GM08714 (cell line): ENCODE results near the gene MBIP.
A peak's percentile ranks its signal among the peaks of the same experiment; 100 is the strongest.

Experiments used
- H3K4me3 ChIP-seq: fragments of 200-500 bp; sonication (Bioruptor generic); 2 replicates; pipeline ENCODE4 v1.5.1; 2014; ENCODE audit warnings: mild to moderate bottlenecking, low read length, inconsistent platforms
- ZNF274 ChIP-seq: IDR thresholded peaks from 2 replicates; pipeline ENCODE4 v1.6.1; 2012; ENCODE audit warnings: mild to moderate bottlenecking, low read depth, low read length

The MBIP gene

GRCh38 chr14:36325853-36326252 is 5.4 kb upstream of the MBIP start:
- no peak for TF ChIP-seq ZNF274
- H3K4me3 ChIP-seq = no peak overlapping the region

DNA sequence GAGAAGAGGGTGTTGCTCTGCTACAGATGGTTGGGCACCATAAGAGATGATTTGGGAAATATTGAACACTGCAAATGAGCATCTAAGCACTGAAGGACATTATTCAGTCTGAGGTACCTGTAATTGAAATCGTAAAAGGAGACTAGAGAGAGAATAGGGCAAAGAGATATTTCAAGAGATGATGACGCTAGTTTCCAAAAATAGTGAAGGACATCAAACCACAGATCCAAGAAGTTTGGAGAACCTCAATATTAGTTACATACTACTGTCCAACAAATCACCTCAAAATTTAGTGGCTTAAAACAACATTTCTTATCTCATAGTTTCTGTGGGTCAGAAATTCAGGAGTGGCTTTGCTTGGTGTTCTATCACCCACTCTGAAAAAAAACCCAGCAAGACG is 4.5 kb upstream of the MBIP start:
- no peak for TF ChIP-seq ZNF274
- H3K4me3 ChIP-seq = no peak overlapping the region

DNA sequence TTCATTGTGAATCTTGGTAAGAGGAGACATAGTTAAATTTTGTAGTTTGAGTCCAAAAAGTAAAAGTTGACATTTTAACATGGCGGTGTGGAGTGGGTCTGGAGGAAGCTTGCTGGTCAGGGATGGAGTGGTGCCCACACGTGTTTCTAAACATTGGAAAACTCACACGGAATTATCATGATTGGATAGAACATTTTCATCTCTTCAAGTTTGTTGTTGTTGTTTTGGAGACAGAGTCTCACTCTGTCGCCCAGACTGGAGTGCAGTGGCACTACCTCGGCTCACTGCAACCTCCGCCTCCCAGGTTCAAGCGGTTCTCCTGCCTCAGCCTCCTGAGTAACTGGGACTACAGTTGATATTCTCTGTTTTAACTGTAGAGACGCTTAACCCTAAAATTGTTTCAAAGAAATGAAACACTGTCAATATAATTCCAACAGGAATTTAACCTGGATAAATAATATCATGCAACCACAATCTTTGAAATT is 502 bp upstream of the MBIP start:
- no peak for TF ChIP-seq ZNF274
- peak overlapping the region; percentile 80; the same call in 1 of the 2 replicates for H3K4me3 ChIP-seq

- TF ChIP-seq ZNF274 = no peak
- peak overlapping the region; percentile 80 for H3K4me3 ChIP-seq
These were observed 588 bp downstream of the MBIP start for GRCh38 chr14:36319899-36320199.

- no peak for TF ChIP-seq ZNF274
- H3K4me3 ChIP-seq = no peak overlapping the region
These were observed 2.8 kb downstream of the MBIP start for GRCh38 chr14:36317650-36318049.

DNA sequence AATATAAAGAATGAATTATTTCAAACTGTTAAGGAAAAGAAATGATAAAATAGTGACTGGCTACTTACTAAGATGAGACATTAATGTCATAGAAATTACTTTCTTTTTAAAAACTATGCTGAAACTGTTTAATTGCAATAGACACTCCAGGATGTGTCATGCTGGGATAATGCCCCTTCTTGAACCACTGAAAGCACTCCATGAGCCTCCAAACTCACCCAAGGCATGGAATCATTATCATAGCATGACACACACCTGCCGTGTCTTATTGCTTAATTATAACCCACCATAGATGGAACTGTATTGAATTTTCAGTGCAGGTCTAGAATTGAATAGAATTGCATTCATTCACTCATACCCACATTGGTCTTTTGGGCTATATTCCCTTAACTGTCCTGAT is 4.3 kb downstream of the MBIP start:
- H3K4me3 ChIP-seq = no peak overlapping the region
- TF ChIP-seq ZNF274 = no peak

DNA sequence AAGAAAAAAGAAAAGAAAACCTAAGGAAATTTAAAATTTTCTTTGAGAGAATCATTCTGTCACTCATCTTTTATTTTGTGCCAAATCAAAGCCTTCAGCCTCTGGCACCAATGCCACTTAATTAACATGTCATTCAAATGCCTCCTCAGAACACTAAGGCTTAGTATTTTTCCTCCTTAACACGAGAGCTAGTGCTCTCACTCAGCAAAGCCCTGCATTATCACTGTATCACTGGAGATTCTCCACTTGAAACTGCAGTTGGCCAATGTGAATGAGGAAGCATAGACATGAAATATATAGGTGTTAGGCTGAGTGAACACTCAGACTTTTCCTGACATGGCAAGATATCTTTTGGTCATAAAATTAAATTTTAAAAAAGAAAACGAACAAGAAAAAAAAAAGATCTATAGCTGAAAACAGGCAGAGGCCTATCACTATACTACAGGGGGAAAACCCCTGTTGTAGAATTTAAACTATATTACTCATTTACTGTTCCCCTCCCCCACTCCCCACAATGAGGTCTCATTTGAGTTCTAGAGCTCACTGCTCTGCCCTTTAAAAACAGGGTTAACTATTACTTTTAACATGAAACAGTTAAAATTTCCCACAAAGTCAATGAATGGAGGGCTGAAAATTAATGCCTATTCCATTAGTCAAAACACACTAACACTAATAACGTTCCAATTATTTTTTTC is 5.1 kb downstream of the MBIP start:
- H3K4me3 ChIP-seq = no peak overlapping the region
- no peak for TF ChIP-seq ZNF274

DNA sequence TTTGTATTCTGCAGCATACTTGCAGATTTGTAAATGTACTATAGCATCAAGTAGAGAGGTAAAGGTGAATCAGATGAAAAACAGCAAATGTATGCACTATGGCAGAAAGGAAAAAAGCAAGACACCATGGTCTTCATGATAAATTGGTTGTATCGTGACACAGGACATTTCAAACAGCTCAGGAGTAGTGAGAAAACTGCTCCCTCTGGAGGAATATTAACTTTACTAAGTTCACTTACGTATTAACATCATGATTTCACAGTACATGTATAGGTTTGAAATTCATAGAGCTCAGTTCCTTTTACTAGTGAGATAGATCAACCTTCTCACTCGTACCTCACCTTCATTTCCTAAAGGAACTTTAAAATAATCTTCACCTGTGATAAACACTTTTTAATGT is 6.5 kb downstream of the MBIP start:
- H3K4me3 ChIP-seq = no peak overlapping the region
- no peak for TF ChIP-seq ZNF274

DNA sequence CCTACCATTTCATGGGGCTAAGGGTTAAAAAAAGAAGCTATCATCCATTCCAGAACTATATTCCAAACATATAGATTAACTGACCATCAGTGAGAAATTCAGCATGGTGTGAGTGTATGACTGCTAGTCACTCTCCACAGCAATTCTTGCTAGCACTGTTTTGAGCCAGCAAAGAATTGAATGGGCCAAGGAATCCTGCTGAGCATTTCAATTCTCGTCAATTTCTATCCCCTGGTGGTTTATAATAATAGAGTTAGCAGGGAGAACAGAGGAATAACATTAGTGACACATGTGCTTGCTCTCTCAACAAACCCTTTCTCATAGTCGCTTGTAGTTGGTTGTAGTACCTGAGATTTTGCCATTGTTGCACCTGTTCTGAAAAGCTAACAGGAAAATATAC is 7.2 kb downstream of the MBIP start:
- no peak overlapping the region for H3K4me3 ChIP-seq
- no peak for TF ChIP-seq ZNF274

- TF ChIP-seq ZNF274 = no peak
- H3K4me3 ChIP-seq = no peak overlapping the region
These were observed 13.6 kb downstream of the MBIP start for GRCh38 chr14:36306836-36307235.

- no peak overlapping the region for H3K4me3 ChIP-seq
- TF ChIP-seq ZNF274 = no peak
These were observed 15.5 kb downstream of the MBIP start for GRCh38 chr14:36304895-36305294.

GRCh38 chr14:36303960-36304359 is 16.5 kb downstream of the MBIP start:
- H3K4me3 ChIP-seq = no peak overlapping the region
- no peak for TF ChIP-seq ZNF274

DNA sequence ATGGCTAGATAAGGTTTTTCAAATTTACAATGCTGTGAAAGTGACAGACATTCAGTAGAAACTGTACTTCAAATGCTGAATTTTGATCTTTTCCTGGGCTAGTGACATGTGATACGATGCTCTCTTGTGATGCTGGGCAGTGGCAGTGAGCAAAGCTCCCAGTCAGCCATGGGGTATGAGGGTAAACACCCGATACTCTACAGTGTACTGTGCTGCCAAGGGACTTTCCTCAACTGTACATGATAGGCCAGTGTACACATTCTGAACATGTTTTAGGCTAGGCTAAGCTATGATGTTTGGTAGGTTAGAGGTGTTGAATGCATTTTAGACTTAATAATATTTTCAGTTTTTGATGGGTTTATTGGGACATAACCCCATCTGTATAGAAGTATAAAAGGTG is 17.6 kb downstream of the MBIP start:
- no peak overlapping the region for H3K4me3 ChIP-seq

DNA sequence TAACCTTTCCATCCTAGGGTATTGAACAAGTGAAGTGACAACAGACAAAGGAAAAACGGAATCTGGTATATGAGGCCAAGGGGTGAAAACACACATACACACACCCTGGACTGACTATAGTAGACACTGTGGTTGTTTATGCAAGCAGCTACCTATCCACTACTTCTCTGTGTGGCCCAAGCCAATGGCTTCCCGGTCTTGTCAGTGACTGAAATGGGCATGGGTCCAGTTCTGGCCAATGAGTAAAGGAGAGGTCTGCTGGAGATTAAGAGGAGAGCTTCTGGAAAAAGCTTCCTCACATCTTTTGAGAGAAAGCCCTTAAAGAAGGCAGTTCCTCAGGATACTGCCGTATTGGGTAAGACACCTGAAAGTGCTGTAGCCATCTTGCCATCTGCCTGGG is 19.3 kb downstream of the MBIP start:
- no peak for TF ChIP-seq ZNF274

More for the DNA sequence above, 17.6 kb downstream of the MBIP start:
- no peak for TF ChIP-seq ZNF274

DNA sequence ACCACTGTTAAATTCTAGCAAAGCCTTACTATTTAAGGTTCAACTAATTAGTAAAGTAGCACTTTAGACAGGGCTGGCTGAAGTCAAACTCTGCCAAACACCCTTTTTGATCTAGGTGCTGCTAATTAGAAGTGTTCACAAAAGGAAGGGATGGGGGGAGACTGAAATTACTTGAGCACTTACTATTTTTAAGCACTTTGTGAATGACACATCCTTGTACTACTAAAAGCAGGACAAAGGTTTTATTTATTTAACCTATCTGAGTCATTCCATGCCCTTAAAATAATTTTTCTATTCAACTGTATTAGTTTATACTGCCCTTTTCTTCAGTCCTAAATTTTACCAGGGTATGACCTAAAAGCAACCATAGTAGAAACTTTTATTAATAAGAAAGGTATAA is 20.1 kb downstream of the MBIP start:
- TF ChIP-seq ZNF274 = no peak
- no peak overlapping the region for H3K4me3 ChIP-seq

More for the DNA sequence above, 19.3 kb downstream of the MBIP start:
- H3K4me3 ChIP-seq = no peak overlapping the region
